GM12801 (cell line): ENCODE data around the gene TTC28.

ENCODE experiments used
- TF ChIP-seq, protein P1 (sequence below): IDR thresholded peaks from one replicate; pipeline ENCODE4 v1.5.1; 2011; ENCODE audit warnings: control low read depth; ENCODE audit not compliant: insufficient read length; ENCODE audit errors: extremely low read depth

The TTC28 gene

GRCh38 chr22:28015676-28016601, 663.7 kb downstream of the TTC28 start:
- TF ChIP-seq, protein P1, sequence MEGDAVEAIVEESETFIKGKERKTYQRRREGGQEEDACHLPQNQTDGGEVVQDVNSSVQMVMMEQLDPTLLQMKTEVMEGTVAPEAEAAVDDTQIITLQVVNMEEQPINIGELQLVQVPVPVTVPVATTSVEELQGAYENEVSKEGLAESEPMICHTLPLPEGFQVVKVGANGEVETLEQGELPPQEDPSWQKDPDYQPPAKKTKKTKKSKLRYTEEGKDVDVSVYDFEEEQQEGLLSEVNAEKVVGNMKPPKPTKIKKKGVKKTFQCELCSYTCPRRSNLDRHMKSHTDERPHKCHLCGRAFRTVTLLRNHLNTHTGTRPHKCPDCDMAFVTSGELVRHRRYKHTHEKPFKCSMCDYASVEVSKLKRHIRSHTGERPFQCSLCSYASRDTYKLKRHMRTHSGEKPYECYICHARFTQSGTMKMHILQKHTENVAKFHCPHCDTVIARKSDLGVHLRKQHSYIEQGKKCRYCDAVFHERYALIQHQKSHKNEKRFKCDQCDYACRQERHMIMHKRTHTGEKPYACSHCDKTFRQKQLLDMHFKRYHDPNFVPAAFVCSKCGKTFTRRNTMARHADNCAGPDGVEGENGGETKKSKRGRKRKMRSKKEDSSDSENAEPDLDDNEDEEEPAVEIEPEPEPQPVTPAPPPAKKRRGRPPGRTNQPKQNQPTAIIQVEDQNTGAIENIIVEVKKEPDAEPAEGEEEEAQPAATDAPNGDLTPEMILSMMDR = no peak

- TF ChIP-seq, protein P1 = no peak
These were observed 664.6 kb downstream of the TTC28 start for GRCh38 chr22:28015046-28015425.

DNA sequence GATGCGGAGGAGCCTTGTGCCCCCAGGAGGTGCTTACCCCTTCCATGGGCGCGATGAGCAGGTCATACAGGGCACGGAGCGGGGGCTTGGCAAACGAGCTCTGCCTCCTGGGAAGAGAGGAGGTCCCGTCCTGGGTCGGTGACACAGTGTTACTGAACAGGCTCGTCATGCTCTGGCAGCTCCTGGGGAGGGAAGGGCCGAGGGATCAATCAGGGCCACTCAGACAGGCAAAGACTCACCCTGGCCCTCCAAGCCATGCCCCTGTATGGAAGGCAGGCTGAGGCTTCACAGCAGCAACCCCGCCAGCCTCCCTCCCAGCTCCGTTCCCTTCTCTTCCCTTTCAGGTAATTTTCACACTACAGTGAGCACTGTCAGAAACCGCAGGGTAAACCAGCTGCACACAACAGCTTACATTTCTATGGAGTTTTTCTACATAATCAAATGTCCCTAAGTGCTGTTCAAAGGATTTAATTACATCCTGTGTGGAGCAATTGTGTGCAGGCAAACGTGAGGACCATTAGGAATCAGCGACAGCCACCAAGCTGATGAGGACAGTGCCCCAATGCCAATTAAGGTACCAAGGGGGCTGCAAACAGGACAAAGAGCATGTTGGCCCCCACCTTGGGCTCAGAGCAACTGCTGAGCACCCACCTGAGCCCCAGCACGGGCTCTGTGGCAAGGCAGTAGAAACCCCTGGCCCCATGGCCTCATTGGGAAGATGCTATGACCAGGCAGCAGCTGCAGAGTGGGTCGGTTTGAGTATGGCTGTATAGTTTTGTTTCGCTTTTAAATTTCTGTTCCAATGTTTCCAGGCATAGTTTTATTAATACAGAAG, 665.2 kb downstream of the TTC28 start:
- TF ChIP-seq, protein P1 = no peak

GRCh38 chr22:28013611-28014010, 666.0 kb downstream of the TTC28 start:
- TF ChIP-seq, protein P1 = no peak

GRCh38 chr22:28012832-28013460, 666.7 kb downstream of the TTC28 start:
- TF ChIP-seq, protein P1 = no peak

GRCh38 chr22:28009272-28009827, 670.3 kb downstream of the TTC28 start:
- TF ChIP-seq, protein P1 = peak; percentile 50

- TF ChIP-seq, protein P1 = no peak
These were observed 671.0 kb downstream of the TTC28 start for GRCh38 chr22:28008649-28009048.
